HG03060 (cell line): ENCODE results near the gene KDM5A.
"Not testable (repeated sequence)": the region's sequence is repeated elsewhere in the genome, so short reads cannot be mapped to it uniquely, and the experiment has no call there.

Experiments used
- ATAC-seq: cut with Tn5 transposase; IDR thresholded peaks from one replicate; pipeline ENCODE4 v1.9.1; 2021; ENCODE audit warnings: low read depth, moderate number of reproducible peaks; ENCODE audit not compliant: unreplicated experiment

The KDM5A gene

DNA sequence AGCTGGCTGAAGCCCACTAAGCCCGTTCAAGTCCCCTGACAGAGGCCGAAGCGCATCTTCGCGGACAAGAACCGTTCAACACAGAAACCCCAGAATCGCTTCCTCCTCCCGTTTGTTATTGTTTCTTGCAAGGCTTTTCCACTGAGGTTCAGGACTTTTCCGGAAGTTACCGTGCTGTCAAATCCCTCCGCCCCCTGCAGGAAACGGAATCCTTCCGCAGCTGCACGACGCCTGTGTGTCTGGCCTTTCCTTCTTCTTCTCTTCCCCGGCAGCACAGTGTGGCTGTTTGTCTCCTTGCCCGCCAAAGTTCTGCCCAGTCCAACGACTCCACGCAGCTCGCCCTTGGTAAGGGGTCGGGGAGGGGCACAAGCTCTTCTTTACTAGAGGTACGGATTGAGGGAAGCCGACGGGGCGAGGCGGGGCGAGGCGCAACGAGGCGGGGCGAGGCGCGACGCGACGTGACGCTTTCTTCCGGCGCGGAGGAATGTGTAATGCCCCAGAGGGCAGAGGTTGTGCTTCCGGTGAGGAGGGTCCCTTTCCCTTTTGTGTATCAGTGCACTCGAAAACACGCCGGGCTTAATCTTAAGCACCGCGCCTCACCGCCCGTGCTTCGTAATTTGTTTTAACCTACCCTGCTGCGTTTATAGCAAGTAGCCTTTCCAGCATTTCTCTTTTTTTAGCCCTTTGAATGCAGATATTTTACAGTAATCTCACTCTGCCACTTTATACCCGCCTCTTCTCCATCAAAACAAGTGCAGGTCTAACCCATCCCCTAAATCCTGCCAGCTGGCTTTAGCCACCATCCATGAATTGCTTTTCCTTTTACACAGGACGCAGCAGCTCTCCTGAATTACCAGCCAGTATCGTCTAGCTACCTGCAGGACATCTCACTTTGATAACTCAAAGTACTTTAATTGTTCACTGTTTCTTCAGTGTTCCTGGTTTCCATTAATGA, at the start of gene KDM5A:
TSS of gene KDM5A (minus strand) at position 179 of the 955 bp plus-strand sequence. CDS start 229 bp downstream, outside the sequence.
- peak; percentile 83 for ATAC-seq

GRCh38 chr12:435737-436136, 46.6 kb upstream of the KDM5A start:
- ATAC-seq: not testable (repeated sequence)

DNA sequence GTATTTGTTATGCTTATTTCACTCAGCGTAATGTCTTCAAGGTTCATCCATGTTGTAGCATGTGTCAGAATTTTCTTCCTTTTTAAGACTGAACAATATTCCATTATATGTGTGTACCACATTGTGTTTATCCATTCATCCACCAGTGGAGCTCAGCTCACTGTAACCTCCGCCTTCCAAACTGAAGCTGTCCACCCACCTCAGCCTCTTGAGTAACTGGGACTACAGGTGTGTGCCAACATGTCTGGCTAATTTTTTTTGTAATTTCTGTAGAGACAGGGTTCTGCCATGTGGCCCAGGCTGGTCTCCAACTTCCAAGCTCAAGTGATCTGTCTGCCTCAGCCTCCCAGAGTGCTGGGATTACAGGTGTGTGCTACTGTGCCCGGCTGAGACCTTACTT, 33.4 kb upstream of the KDM5A start:
- ATAC-seq: no peak

DNA sequence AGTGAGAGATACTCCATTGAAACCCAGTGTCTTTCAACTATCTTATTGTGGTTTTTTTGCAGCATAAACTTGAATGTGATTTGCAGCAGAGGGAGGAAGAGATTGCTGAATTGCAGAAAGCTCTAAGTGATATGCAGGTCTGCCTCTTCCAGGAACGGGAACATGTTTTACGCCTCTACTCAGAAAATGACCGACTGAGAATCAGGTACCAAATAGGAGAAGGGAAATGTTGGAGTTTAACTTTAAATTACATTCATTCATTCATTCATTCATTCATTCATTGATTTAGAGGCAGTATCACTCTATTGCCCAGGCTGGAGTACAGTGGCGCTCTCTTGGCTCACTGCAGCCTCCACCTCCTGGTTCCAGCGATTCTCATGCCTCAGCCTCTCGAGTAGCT, 29.3 kb upstream of the KDM5A start:
- no peak for ATAC-seq

DNA sequence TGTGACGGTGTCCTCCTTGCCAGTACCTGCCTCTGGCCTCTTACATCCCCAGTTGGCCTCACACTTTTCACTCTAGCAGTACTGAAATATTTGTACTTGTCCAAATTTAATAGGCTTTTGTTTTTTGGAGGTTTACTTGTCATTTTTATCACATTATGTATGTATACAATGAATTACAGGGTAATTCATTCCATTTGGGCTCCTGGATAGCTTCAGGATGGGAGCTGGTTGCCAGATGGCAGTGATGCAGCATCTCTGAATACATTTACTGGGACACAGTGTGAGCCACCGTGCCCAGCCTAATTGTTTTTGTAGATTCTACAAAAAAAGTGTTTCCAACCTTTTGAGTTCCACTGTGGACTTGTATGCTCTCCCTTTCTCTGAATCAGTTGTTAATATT, 25.7 kb upstream of the KDM5A start:
- ATAC-seq: no peak

GRCh38 chr12:402029-402389, 12.9 kb upstream of the KDM5A start:
- no peak for ATAC-seq

GRCh38 chr12:401235-402028, 12.3 kb upstream of the KDM5A start, which contains the start of gene CCDC77:
TSS of gene CCDC77 (plus strand) at chr12:401644. CDS start at chr12:409384, 7,740 bp downstream.
- peak; percentile 96 for ATAC-seq

DNA sequence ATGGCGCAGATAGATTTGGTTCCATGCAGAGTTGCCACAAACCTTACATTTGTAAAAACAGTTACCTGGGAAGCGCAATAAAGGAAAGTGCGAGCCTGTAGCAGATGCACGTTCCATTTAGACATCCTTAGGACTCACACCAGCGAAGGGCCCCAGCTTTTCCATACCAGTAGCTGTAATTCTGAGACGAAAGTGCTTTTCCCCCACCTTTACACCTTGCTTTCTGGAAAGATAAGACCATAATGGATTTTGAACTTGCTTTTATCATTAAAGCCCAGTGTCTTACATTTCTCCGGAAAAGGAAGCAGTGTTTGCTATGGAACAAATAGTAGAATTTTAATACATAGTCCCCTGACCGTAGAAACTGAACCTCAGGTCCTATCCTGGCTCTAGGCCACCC, 11.7 kb upstream of the KDM5A start:
- ATAC-seq: no peak

GRCh38 chr12:388541-389141, 479 bp downstream of the KDM5A start:
- no peak for ATAC-seq

- no peak for ATAC-seq
Measured at GRCh38 chr12:388012-388411, 1.1 kb downstream of the KDM5A start.

GRCh38 chr12:386651-387050, 2.5 kb downstream of the KDM5A start:
- no peak for ATAC-seq

DNA sequence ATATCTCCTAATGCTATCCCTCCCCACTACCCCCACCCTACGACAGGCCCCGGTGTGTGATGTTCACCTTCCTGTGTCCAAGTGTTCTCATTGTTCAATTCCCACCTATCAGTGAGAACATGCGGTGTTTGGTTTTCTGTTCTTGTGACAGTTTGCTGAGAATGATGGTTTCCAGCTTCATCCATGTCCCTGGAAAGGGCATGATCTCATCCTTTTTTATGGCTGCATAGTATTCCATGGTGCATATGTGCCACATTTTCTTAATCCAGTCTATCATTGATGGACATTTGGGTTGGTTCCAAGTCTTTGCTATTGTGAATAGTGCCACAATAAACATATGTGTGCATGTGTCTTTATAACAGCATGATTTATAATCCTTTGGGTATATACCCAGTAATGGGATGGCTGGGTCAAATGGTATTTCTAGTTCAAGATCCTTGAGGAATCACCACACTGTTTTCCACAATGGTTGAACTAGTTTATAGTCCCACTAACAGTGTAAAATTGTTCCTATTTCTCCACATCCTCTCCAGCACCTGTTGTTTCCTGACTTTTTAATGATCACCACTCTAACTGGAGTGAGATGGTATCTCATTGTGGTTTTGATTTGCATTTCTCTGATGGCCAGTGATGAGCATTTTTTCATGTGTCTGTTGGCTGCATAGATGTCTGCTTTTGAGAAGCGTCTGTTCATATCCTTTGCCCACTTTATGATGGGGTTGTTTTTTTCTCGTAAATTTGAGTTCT, 18.2 kb downstream of the KDM5A start:
- not testable (repeated sequence) for ATAC-seq

DNA sequence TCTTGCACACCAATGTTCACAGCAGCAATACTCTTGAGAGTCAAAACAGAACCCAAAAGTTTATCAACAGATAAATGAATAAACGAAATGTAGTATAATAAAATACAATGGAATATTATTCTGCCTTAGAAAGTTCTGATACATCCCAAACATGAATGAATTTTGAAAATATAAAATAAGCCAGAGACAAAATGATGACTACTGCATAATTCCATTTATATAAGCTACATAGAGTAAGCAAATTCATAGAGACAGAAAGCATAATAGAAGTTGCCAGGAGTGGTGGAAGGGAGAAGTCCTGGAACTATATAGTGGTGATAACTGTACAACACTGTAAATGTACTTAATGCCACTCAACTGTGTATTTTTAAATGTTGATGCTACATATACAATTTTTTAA, 21.1 kb downstream of the KDM5A start:
- no peak for ATAC-seq

DNA sequence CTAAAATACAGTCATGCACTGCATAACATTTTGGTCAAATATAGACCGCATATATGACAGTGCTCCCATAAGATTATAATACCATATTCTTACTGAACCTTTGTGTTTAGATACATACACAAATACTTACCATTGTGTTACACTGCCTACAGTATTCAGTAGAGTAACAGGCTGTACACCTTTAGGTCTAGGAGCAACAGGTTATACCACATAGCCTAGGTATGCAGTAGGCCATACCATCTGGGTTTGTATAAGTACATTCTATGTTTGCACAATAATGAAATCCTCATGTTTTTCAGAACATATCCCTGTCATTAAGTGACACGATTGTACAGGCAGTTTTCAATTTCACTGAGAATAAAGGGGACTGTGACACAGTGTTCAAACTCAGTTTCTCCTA, 22.3 kb downstream of the KDM5A start:
- ATAC-seq: no peak

DNA sequence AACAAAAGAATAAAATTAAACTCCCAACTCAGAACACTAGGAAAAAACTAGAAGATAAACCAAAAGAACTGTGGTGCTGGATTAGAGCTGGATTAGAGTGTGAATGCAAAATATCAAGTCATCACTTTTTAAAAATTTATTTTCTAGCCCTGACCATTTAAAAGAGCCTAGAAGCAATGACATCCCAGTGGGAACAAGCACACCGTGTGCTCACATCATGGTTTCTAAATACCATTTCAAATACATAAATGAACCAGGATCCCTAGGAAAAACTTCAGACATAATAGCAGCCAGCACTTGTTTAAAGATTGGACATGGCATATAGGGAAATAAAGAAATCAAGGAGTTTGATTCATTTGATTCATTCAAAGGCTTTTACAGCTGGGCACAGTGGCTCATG, 30.0 kb downstream of the KDM5A start:
- no peak for ATAC-seq

- no peak for ATAC-seq
Measured at GRCh38 chr12:356276-356988, 32.7 kb downstream of the KDM5A start.

- not testable (repeated sequence) for ATAC-seq
Measured at GRCh38 chr12:351197-351596, 37.9 kb downstream of the KDM5A start.

- ATAC-seq: not testable (repeated sequence)
Measured at GRCh38 chr12:349625-350024, 39.5 kb downstream of the KDM5A start.

DNA sequence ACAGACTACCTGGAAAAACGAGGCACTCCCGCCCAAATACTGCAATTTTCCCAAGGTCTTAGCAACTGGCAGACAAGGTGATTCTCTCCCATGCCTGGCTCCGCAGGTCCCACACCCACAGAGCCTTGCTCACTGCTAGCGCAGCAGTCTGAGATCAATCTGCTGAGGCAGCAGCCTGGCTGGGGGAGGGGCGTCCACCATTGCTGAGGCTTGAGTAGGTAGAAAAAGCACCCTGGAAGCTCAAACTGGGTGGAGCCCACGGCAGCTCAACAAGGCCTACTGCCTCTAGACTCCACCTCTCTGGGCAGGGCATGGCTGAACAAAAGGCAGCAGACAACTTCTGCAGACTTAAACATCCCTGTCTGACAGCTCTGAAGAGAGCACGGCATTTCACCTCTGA, 46.1 kb downstream of the KDM5A start:
- not testable (repeated sequence) for ATAC-seq

- no peak for ATAC-seq
Measured at GRCh38 chr12:337039-337438, 52.1 kb downstream of the KDM5A start.
